NCI-H1436 treated with DMSO at 0.1 percent for 48 hours (cell line): ENCODE measurements around the gene RSAD1.

Source experiments
- DNase-seq: peaks from one replicate; lab custom pipeline; 2025; lab: John Stamatoyannopoulos, UW

The RSAD1 gene

DNA sequence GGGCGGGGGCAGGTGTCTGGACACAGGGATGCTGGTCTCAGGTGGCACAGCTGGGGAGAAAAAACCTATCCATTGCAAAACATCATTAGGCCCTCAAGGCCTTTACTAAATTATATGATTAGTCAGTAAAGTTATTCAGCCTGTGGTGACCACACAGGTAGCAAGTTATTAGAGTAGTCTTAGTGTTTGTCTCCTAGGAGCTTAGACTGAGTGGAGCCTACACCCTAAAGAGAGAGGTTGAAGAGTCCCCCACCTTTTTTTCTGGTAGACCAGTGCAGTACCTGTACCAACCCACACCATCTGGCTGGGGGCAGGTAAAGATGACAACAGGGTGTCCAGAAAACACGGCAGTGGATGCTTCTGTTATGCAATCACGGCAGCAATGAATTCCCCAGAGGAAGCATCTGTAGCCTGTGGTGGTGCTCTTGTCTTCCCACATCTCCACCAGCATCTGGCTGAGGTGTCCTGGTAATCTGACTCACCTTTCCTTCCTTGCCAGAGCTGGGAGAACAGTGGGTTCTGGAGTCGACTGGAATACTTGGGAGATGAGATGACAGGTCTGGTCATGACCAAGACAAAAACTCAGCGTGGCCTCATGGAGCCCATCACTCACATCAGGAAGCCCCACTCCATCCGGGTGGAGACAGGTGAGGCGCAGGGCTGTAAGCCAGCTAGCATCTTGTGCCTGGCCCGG lies 40.6 kb downstream of the RSAD1 start:
- no peak for DNase-seq

DNA sequence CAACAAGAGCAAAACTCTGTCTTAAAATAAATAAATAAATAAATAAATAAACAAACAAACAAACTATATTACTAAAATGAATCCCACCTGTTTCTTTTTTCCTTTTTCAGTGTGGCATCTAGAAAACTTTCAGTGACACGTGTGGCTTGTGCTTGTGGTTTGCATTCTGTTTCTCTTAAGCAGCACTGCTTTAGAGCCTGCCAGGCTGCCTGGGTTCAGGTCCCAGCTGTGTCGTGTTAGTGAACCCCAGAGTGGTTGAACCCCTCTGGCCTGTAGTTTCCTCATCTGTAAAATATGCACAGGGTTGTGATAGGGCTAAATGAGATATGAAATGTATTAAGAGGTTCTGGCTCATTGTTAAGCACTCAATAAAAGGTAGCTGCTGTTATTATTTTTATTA lies 41.8 kb downstream of the RSAD1 start:
- DNase-seq = no peak

DNA sequence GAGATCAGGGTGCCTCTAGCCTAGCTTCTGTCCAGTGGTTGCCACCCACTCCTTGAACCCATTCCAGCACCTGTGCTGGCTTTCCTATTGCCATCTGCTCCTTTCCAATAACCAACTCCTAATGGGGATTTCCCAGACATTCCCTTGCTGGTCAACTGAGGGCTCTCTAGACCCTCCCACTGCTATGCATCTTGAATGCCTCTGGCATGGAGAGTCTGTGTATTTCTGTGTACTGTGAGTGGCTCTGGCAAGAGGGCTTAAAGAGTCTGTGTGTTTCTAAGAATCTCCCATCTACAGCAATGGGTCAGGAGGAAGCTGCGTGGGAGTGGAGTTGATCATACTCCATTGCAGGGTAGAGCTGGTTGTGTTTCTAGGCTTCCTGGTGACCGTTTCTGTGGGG lies 42.9 kb downstream of the RSAD1 start:
- no peak for DNase-seq

- DNase-seq = no peak
Measured at GRCh38 chr17:50522766-50523165, 44.1 kb downstream of the RSAD1 start.

- no peak for DNase-seq
Measured at GRCh38 chr17:50523208-50523607, 44.5 kb downstream of the RSAD1 start.

- no peak for DNase-seq
Measured at GRCh38 chr17:50524838-50525237, 46.2 kb downstream of the RSAD1 start.

GRCh38 chr17:50527155-50527762 lies 48.6 kb downstream of the RSAD1 start:
- DNase-seq = no peak

DNA sequence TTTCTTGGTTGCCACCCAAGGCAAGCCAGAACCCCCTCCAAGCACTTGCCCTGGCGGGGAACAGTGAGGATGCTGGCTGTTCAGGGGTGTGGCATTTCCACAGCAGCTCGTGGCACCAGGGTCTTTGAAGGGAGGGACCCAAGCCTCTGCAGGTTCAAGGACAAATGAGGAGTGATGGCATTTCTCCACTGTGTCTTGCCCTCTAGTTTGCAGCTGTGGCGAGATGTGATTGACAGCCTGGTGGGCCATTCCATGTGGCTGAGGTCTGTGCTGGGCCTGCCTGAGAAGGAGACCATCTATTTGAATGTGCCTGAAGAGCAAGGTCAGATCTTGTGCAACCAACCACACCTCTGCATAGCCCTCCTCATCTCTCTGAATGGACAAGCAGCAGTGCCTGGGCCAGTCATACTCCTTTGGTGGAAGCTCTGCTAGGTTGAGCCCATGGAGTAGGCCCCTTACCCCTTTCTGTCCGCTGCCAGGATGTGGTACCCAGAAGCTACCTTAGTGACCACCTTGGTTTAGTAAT lies 49.4 kb downstream of the RSAD1 start:
- no peak for DNase-seq

- DNase-seq = no peak
Measured at GRCh38 chr17:50529849-50530248, 51.2 kb downstream of the RSAD1 start.

GRCh38 chr17:50531428-50532025 lies 52.9 kb downstream of the RSAD1 start:
- no peak for DNase-seq

DNA sequence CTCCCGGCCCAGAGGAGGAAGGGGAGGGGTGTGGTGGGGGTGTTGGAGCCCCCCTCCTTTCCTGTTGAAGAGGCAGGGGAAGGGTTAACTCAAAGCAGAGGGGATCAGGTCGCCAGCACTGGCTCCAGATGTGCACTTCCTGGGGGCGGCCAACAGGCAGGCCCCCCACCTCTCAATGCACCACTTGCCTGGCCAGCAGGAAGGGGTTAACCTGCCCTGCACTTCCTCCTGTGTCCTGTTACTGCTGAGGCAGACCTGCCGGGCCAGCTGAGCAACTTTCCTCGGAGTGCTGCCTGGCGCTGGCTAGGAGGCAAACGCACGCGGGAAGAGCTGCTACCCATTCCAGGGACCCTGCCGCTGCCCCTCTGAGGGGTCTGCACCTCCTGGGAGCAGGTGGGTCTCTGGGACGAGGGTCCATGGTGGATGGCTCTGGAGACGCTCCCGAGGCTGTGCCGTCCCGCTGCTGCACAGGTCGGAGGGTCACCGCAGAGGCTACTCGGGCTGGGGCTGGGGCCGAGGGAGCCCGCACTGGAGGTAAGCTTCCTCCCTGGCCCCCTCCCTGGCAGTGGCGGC lies 53.9 kb downstream of the RSAD1 start, which contains the start of gene EPN3:
TSS of gene EPN3 (plus strand) at position 284 of the 573 bp plus-strand sequence. CDS start 3,822 bp downstream, outside the sequence.
- DNase-seq = no peak

- no peak for DNase-seq
Measured at GRCh38 chr17:50533185-50533584, 54.5 kb downstream of the RSAD1 start.

GRCh38 chr17:50533720-50534148 lies 55.1 kb downstream of the RSAD1 start:
- DNase-seq = no peak

DNA sequence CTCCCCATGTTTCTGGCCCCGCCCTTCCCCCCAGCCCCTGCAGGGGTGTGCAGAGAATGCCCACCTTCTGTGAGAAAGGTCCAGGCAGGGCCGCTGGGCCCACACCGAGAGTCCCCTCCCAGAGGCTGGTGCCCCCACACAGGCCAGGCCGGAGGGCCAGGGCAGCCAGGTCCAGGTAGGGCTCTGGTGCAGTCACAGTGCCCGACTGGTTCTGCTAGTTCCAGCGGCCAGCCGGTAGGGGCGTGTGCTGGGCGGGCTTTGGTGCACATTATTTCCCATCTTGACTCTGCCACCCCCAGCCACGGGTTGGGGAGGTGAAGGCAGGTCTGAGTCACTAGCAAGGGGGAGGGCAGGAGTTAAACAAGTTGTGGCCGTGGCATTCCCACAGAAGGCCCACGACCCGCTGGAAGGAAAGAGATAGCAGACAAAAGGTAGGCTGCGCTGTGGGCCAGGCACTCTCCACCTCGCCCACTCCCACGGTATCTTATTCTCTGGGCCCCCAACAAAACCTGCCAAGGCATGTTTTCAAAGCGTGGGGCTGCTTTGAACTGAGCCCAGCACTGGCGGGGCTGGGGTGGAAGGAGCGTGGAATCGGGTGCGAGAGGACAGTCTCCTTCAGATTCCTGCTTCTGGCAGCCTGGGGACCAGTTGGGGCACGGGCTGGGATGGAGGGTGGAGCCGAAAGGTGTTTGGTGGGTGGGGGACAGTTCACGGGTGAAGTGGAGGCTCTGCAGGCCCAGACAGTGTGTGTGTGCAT lies 55.7 kb downstream of the RSAD1 start:
- DNase-seq = no peak

DNA sequence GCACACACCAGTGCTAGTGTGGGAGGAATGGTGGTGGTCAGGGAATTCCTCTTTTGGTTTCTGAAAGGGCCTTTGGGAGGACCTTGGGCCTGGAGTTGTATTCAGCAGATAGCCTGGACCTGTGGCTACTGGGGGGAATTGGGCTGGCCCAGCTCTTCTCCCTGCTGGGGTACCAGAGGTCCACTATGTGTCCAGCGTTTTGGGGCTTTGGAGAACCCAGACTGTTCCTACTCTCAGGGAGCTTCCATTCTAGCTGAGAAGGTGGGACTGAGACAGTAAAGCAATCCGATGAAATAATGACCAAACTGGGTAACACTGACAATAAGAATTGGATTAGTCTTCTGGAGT lies 56.3 kb downstream of the RSAD1 start:
- no peak for DNase-seq

- DNase-seq = no peak
Measured at GRCh38 chr17:50535407-50535806, 56.7 kb downstream of the RSAD1 start.
